ENCODE results near the gene CLDN16. TPM values are rescaled to one million over a fixed set of nuclear protein-coding genes. Genes with fewer than 3 reads are reported as not detected.
A peak's percentile ranks its signal among the peaks of the same experiment; 100 is the strongest.

CLDN16 gene
- polyA plus RNA-seq, 1 donor (not counting 4 experiments of a cell fraction or from before 2014, with no cell fraction given) = 0.88 TPM

GRCh38 chr3:190430906-190431305 is 42.9 kb downstream of the CLDN16 start:
- Histone ChIP-seq H3K27me3 (ENCODE audit: control insufficient read depth, extremely low read depth, insufficient read depth, low read length) (no peaks in the 10 kb centered on the region), H3K4me1 (ENCODE audit: control insufficient read depth, extremely low read depth, insufficient read depth, low read length) (peaks cover 30% of the 10 kb centered on the region), H3K27ac (ENCODE audit: control insufficient read depth, insufficient read depth, low read length) (no peak overlapping the region), H3K4me3 (ENCODE audit: control insufficient read depth in 2 of 3, extremely low read depth in 1 of 3, insufficient read depth in 2 of 3, low read depth in 1 of 3, low read length in 3 of 3) (no peak overlapping the region), H3K9me1 (ENCODE audit: control insufficient read depth, extremely low read depth, insufficient read depth, low read length) (no peaks in the 10 kb centered on the region), H3K36me3 (ENCODE audit: control insufficient read depth in 2 of 2, extremely low read depth in 1 of 2, insufficient read depth in 2 of 2, low read length in 2 of 2) (no peaks in the 10 kb centered on the region), H3K9ac (ENCODE audit: control insufficient read depth, extremely low read depth, insufficient read depth, low read length) (no peak overlapping the region), H3K4me2 (ENCODE audit: control insufficient read depth, extremely low read depth, insufficient read depth, low read depth, low read length) (no peak overlapping the region), H3K79me2 (ENCODE audit: control insufficient read depth, insufficient read depth, low read length) (no peaks in the 10 kb centered on the region), H4K20me1 (ENCODE audit: control insufficient read depth, extremely low read depth, insufficient read depth, low read length) (no peaks in the 10 kb centered on the region), H2AFZ (ENCODE audit: control insufficient read depth, low read length) (no peak overlapping the region), H3K9me3 (ENCODE audit: control insufficient read depth, low read depth, low read length) (peaks cover 2% of the 10 kb centered on the region)
- TF ChIP-seq CTCF (optimal IDR thresholded peaks at IDR 0.05 in 1 of 3, IDR thresholded peaks at IDR 0.05 in 1 of 3, conservative IDR thresholded peaks at IDR 0.05 in 1 of 3; ENCODE audit: extremely low read depth in 1 of 3, insufficient read depth in 2 of 3, low read length in 3 of 3) (no peak), EZH2 (IDR thresholded peaks at IDR 0.05; ENCODE audit: low read length) (no peak)
- DNase-seq (ENCODE audit: low read depth, low spot score) = no peak
- peak; percentile 13 for FAIRE-seq
- dilution Hi-C loops (cut with MboI; ENCODE audit: extremely low pct_ligation_motif_present, low sequenced_read_pairs) = no loop called here

- no peaks in the 10 kb centered on the region for H3K27me3 ChIP-seq (ENCODE audit: control insufficient read depth, extremely low read depth, insufficient read depth, low read length)
- no peak overlapping the region for H3K9ac ChIP-seq (ENCODE audit: control insufficient read depth, extremely low read depth, insufficient read depth, low read length)
- H3K27ac ChIP-seq (ENCODE audit: control insufficient read depth, insufficient read depth, low read length) = no peak overlapping the region
- peaks cover 36% of the 10 kb centered on the region for H3K4me1 ChIP-seq (ENCODE audit: control insufficient read depth, extremely low read depth, insufficient read depth, low read length)
- FAIRE-seq = peak; percentile 81
- dilution Hi-C loops (cut with MboI; ENCODE audit: extremely low pct_ligation_motif_present, low sequenced_read_pairs) = no loop called here
- no peak overlapping the region for H2AFZ ChIP-seq (ENCODE audit: control insufficient read depth, low read length)
- H4K20me1 ChIP-seq (ENCODE audit: control insufficient read depth, extremely low read depth, insufficient read depth, low read length) = no peaks in the 10 kb centered on the region
- no peaks in the 10 kb centered on the region for H3K79me2 ChIP-seq (ENCODE audit: control insufficient read depth, insufficient read depth, low read length)
- no peak overlapping the region for H3K4me3 ChIP-seq (ENCODE audit: control insufficient read depth in 2 of 3, extremely low read depth in 1 of 3, insufficient read depth in 2 of 3, low read depth in 1 of 3, low read length in 3 of 3)
- peaks cover 2% of the 10 kb centered on the region for H3K9me3 ChIP-seq (ENCODE audit: control insufficient read depth, low read depth, low read length)
- TF ChIP-seq EZH2 (IDR thresholded peaks at IDR 0.05; ENCODE audit: low read length) (no peak), CTCF (optimal IDR thresholded peaks at IDR 0.05 in 1 of 3, IDR thresholded peaks at IDR 0.05 in 1 of 3, conservative IDR thresholded peaks at IDR 0.05 in 1 of 3; ENCODE audit: extremely low read depth in 1 of 3, insufficient read depth in 2 of 3, low read length in 3 of 3) (no peak)
- H3K4me2 ChIP-seq (ENCODE audit: control insufficient read depth, extremely low read depth, insufficient read depth, low read depth, low read length) = no peak overlapping the region
- no peaks in the 10 kb centered on the region for H3K9me1 ChIP-seq (ENCODE audit: control insufficient read depth, extremely low read depth, insufficient read depth, low read length)
- DNase-seq (ENCODE audit: low read depth, low spot score) = peak; percentile 58
- no peaks in the 10 kb centered on the region for H3K36me3 ChIP-seq (ENCODE audit: control insufficient read depth in 2 of 2, extremely low read depth in 1 of 2, insufficient read depth in 2 of 2, low read length in 2 of 2)
Observed at GRCh38 chr3:190432216-190432615, 44.3 kb downstream of the CLDN16 start.
